Measurements from ENCODE around the gene CLDN9.

Gene CLDN9

DNA sequence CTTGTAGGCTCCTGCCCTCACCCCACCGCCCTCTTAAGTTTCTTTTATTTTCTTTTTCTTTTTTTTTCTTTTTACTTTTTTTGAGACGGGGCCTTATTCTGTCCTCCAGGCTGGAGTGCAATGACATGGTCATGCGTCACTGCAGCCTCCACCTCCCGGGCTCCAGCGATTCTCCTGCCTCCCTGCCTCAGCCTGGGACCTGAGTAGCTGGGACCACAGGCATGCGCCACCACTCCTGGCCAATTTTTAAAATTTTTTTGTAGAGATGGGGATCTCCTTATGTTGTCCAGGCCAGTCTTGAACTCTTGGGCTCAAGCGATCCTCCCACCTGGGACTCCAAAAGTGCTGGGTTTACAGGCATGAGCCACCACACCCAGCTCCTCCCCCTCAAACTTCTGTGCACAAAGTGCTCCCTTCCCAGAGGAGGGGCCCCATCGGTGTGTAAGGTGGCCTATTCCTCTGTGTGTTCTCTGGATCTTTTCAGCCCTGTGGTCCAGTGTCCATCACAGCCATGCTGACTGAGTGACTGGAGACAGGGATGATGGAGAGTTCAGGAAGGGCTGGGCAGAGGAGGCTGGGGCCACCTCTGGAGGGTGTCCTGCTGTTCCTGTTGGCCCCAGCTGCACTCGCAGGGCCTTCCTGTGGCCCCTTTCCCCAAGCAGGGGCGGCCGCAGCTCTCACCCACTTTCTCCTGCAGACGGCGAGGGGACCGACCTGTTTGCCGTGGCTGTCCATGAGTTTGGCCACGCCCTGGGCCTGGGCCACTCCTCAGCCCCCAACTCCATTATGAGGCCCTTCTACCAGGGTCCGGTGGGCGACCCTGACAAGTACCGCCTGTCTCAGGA lies 43.8 kb downstream of the CLDN9 start:
- DNase-seq (ENCODE audit: low read depth), result no peak

DNA sequence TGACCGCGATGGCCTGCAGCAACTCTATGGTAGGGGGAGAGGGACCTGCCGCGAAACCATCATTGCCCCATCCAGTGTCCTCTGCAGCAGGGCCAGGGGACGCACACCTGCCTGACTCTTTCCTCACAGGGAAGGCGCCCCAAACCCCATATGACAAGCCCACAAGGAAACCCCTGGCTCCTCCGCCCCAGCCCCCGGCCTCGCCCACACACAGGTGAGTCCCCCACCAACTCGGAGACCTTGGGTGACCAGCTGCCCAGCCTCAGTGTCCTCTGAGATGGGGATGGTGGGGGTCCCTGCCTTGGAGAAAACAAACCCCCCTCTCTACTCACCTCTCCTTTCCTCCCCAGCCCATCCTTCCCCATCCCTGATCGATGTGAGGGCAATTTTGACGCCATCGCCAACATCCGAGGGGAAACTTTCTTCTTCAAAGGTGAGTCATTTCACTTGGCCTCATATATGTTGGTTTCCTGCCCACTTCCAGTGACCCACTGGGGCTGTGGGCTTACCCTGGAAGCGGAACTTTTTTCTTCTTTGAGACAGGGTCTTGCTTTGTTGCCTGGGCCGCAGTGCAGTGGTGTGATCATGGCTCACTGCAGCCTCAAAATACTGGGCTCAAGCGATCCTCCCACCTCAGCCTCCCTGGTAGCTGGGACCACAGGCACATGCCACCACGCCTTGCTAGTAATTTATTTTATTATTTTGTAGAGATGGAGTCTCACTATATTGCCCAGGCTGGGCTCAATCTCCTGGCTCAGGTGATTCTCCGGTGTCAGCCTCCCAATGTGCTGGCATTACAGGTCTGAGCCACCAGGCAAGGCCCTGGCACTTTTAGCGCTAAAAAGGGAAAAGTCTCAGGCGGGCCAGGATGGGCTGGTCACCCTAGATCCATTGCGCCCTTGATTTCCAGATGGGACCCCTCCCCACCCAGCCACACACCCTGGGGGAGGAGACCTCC lies 44.7 kb downstream of the CLDN9 start:
- no peak for DNase-seq (ENCODE audit: low read depth)

DNA sequence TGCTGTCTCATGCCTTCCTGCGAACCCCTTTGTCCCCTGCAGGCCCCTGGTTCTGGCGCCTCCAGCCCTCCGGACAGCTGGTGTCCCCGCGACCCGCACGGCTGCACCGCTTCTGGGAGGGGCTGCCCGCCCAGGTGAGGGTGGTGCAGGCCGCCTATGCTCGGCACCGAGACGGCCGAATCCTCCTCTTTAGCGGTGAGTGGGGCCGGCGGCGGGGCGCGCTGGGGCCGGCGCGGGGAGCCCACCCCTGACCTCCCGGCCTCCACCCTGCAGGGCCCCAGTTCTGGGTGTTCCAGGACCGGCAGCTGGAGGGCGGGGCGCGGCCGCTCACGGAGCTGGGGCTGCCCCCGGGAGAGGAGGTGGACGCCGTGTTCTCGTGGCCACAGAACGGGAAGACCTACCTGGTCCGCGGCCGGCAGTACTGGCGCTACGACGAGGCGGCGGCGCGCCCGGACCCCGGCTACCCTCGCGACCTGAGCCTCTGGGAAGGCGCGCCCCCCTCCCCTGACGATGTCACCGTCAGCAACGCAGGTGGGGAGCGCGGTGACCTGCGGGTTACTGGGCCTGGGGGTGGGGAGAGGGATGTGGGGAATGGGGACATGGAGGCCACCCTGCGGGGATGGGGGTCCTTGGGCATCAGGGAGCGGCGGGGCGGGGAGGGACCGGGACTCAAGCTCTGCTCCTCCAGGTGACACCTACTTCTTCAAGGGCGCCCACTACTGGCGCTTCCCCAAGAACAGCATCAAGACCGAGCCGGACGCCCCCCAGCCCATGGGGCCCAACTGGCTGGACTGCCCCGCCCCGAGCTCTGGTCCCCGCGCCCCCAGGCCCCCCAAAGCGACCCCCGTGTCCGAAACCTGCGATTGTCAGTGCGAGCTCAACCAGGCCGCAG lies 45.7 kb downstream of the CLDN9 start:
- peak; percentile 49 for DNase-seq (ENCODE audit: low read depth)

DNA sequence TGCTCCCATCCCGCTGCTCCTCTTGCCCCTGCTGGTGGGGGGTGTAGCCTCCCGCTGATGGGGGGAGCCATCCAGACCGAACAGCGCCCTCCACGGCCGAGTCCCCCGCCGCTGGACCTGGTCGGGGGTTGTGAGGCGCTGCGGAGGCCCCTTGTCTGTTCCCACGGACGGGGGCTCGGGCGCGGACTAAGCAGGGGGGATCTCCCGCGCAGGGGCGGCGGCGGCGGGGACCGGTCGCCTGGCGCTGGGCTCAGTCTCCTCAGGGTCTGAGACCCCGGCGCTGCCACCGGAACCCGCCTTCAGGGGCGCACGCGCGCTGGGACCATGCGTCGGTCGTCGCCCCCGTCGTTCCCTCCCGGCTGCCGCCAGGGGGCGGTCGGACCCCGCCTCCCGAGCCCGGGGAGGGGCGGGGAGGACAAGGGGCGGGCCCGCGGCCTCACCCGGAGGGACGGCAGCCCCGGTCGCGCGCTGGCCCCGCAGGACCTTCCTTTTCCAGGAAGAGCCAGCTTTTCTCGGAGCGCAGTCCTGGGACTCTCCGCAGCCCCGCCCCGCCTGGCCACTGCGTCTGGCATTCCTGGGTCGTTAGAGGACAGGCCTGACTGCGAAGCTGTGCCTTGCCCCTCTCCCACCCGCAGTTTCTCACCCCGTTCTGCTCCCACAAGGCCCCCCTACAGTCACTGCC lies 46.5 kb downstream of the CLDN9 start:
- peak; percentile 83 for DNase-seq (ENCODE audit: low read depth)

DNA sequence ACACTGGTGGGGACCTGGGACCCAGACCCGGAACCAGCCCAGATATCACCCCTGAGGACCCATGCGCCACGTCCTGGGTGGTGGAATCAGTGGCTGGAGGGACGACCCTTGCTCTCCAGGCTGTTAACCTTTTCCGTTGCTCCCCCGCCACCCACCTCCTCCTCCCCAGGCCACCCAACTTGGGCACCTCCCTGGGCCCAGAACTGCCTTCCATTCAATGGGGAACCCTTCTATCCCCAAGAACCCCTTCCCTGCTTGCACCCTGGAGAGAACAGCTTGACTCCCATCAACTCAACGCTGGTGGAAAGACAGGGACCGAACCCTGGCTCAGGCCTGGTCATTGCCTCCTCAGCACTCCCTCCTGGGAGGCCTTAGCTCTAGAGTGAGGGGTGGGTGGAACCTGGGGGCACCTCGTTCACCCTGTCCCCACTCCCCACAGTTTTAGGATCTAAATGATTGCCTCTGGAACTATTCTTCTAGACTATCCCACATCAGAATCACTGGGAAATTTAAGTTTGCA lies 47.1 kb downstream of the CLDN9 start:
- no peak for DNase-seq (ENCODE audit: low read depth)

DNA sequence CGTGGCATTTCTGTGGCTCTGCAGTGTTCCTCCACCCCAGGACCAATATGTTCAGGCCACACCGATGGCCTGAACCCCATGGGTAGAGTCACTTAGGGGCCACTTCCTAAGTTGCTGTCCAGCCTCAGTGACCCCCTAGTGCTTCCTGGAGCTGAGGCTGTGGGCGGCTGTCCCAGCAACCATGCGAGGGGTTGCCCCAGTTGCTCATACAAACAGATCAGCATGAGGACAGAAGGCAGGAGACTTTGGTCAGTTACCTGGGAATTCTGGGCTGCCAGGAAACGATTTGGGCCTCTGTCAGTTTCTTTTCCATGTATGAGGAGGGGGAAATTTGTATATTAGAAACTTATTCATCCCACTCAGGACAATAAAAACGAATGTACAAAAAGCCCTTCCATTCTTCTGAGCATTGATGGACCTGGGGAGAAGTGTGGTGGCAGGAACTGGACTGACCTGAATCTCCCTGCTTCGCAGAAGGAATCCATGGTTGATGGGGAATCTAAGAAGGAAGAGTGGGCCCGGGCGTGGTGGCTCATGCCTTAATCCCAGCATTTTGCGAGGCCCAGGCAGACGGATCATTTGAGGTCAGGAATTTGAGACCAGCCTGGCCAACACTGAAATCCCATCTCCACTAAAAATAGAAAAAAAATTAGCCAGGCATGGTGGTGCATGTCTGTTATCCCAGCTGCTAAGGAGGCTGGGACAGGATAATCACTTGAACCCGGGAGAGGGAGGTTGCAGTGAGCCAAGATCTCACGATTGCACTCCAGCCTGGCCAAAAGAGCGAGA lies 47.8 kb downstream of the CLDN9 start:
- DNase-seq (ENCODE audit: low read depth), result no peak

DNA sequence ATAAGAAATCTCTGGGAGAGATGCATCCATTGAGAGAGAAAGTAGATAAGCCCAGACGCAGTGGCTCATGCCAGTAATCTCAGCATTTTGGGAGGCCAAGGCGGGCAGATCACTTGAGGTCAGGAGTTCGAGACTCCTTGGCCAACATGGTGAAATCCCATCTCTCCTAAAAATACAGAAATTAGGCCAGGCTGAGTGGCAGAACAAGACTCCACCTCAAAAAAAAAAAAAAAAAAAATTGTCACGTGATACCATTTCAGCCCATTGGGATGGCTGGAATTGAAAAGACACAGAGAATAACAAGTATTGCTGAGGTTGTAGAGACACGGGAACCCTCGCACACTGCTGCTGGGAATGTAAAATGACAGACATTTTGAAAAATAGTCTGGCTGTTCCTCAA lies 49.8 kb downstream of the CLDN9 start:
- DNase-seq (ENCODE audit: low read depth), result no peak

DNA sequence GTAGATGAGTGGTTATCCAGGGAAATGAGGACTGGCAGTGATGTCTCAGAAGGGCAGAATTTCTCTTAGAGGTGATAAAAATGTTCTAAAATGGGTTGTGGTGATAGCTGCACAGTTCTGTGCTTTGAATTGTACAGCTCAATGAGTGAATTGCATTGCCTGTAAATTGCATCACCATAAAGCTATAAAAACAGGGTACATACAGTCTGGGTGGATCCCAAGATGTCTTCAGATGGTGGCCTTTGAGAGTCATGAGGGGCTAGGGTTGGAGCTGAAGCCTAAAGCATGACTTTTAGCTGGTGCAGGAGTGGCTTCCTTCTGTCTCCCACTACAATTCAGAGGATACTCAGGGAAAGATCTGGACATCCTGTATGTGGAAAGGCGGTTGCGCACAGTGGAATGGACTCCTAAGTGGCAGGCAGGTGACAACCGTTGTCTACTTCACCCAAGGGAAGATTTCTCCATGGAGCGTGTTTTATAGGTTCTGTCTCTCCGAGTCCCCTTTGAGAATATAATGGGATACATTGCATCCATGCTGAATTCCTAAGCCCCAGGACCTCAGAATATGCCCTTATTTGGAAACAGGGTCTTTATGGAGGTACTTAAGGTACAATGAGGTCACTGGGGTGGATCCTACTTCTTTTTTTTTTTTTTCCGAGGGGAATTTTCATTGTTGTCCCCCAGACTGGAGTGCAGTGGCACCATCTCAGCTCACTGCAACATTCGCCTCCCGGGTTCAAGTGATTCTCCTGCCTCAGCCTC lies 51.1 kb downstream of the CLDN9 start:
- DNase-seq (ENCODE audit: low read depth), result no peak
